ENCODE results near the gene VPS39.

- peak; percentile 21 to 72 (median 52) for TF ChIP-seq CTCF (IDR thresholded peaks at IDR 0.05)
- TF ChIP-seq POLR2A (IDR thresholded peaks at IDR 0.05): no peak
These were observed 70.4 kb downstream of the VPS39 start for GRCh38 chr15:42137461-42138261.
